ENCODE results near the gene AHRR.

AHRR gene

GRCh38 chr5:419970-420369, 98.5 kb downstream of the AHRR start:
- no peak for TF ChIP-seq CTCF (IDR thresholded peaks at IDR 0.05; ENCODE audit: borderline replicate concordance, insufficient read depth, low read depth, low read length)
- no peak overlapping the region for H3K4me3 ChIP-seq (ENCODE audit: low read depth, low read length)

- H3K4me3 ChIP-seq (ENCODE audit: low read depth, low read length) = no peak overlapping the region
- no peak for TF ChIP-seq CTCF (IDR thresholded peaks at IDR 0.05; ENCODE audit: borderline replicate concordance, insufficient read depth, low read depth, low read length)
Measured at GRCh38 chr5:420632-421286, 99.2 kb downstream of the AHRR start.

GRCh38 chr5:421287-421880, 99.9 kb downstream of the AHRR start:
- no peak for TF ChIP-seq CTCF (IDR thresholded peaks at IDR 0.05; ENCODE audit: borderline replicate concordance, insufficient read depth, low read depth, low read length)
- no peak overlapping the region for H3K4me3 ChIP-seq (ENCODE audit: low read depth, low read length)

- TF ChIP-seq CTCF (IDR thresholded peaks at IDR 0.05; ENCODE audit: borderline replicate concordance, insufficient read depth, low read depth, low read length) = no peak
- no peak overlapping the region for H3K4me3 ChIP-seq (ENCODE audit: low read depth, low read length)
Measured at GRCh38 chr5:421901-422300, 100.4 kb downstream of the AHRR start.

- no peak overlapping the region for H3K4me3 ChIP-seq (ENCODE audit: low read depth, low read length)
- TF ChIP-seq CTCF (IDR thresholded peaks at IDR 0.05; ENCODE audit: borderline replicate concordance, insufficient read depth, low read depth, low read length) = no peak
Measured at GRCh38 chr5:422323-423232, 101.1 kb downstream of the AHRR start.

- H3K4me3 ChIP-seq (ENCODE audit: low read depth, low read length) = no peak overlapping the region
- TF ChIP-seq CTCF (IDR thresholded peaks at IDR 0.05; ENCODE audit: borderline replicate concordance, insufficient read depth, low read depth, low read length) = no peak
Measured at GRCh38 chr5:423233-423565, 101.7 kb downstream of the AHRR start.
